Suprapubic skin (tissue), 4 donors: ENCODE measurements around the gene DCPS. TPM values are rescaled to one million over a fixed set of nuclear protein-coding genes. Genes with fewer than 3 reads are reported as not detected.

ENCODE experiments used
- DNase-seq, 2 donors: peaks; one replicate each; pipeline ENCODE4 v3.0.0-alpha.2; 2019; ENCODE audit warnings: low spot score in 2 of 2
- H3K27ac ChIP-seq: fragments of 200-600 bp; sonication (generic); one replicate; pipeline ENCODE4 v1.5.1; 2019
- H3K27me3 ChIP-seq: fragments of 200-600 bp; sonication (generic); one replicate; pipeline ENCODE4 v1.5.1; 2019
- H3K36me3 ChIP-seq: fragments of 200-600 bp; sonication (generic); one replicate; pipeline ENCODE4 v1.5.1; 2019
- H3K4me1 ChIP-seq: fragments of 200-600 bp; sonication (generic); one replicate; pipeline ENCODE4 v1.5.1; 2019
- H3K4me3 ChIP-seq: fragments of 200-600 bp; sonication (generic); one replicate; pipeline ENCODE4 v1.5.1; 2019; ENCODE audit warnings: mild to moderate bottlenecking
- H3K9me3 ChIP-seq: fragments of 200-600 bp; sonication (generic); one replicate; pipeline ENCODE4 v1.5.1; 2019
- CTCF ChIP-seq, 2 donors: fragments of 200-600 bp in 1 of 2; fragments of 450-650 bp in 1 of 2; sonication (generic) in 1 of 2; IDR thresholded peaks; one replicate each; pipeline ENCODE4 v1.5.1; 2016 to 2019; ENCODE audit warnings: antibody characterized with exemption in 2 of 2, mild to moderate bottlenecking in 1 of 2, moderate library complexity in 1 of 2
- EP300 ChIP-seq: sonication (generic); formaldehyde crosslinking; IDR thresholded peaks from one replicate; pipeline ENCODE4 v1.6.1; 2017; ENCODE audit warnings: antibody characterized with exemption
- POLR2A ChIP-seq, 2 donors: fragments of 450-650 bp; IDR thresholded peaks; one replicate each; pipeline ENCODE4 v1.6.1; 2017; ENCODE audit warnings: antibody characterized with exemption in 2 of 2, mild to moderate bottlenecking in 2 of 2, moderate library complexity in 2 of 2
- POLR2AphosphoS5 ChIP-seq, 3 donors: sonication (generic); formaldehyde crosslinking; IDR thresholded peaks; one replicate each; pipeline ENCODE4 v1.6.1; 2017; ENCODE audit warnings: antibody characterized with exemption in 3 of 3
- WGBS: methylation state at CpG from one replicate; pipeline ENCODE4 v1.1.5; 2018; 5-methylcytosine and 5-hydroxymethylcytosine counted together
- total RNA-seq, 4 donors: library from RNA; depleted of rRNA; stranded (reverse); fragments of >200 nt; gene quantifications; one replicate each; pipeline ENCODE4 v1.1.0, GENCODE V29; 2016

Gene DCPS
- total RNA-seq, 4 donors from 2014 or later: 15.4 to 19.1 (median 17.8) TPM

- no peak for DNase-seq
- peak overlapping the region; percentile 25 for H3K27ac ChIP-seq
- no peak overlapping the region for H3K4me3 ChIP-seq
- no peak for TF ChIP-seq POLR2A (IDR thresholded peaks at IDR 0.05)
- TF ChIP-seq EP300: no peak
- TF ChIP-seq POLR2AphosphoS5 (IDR thresholded peaks at IDR 0.05): no peak
- TF ChIP-seq CTCF (IDR thresholded peaks at IDR 0.05): no peak
- peaks cover 26% of the 10 kb centered on the region for H3K36me3 ChIP-seq
- peaks cover 33% of the 10 kb centered on the region for H3K4me1 ChIP-seq
- no peaks in the 10 kb centered on the region for H3K27me3 ChIP-seq
- 81% methylated on average over 10 of the region's 17 CpGs for WGBS
- no peaks in the 10 kb centered on the region for H3K9me3 ChIP-seq
Observed at GRCh38 chr11:126347751-126348668, 44.1 kb downstream of the DCPS start.

GRCh38 chr11:126348806-126349582 is 45.1 kb downstream of the DCPS start:
- Histone ChIP-seq H3K4me3 (no peak overlapping the region), H3K27ac (peak overlapping the region; percentile 3), H3K4me1 (peaks cover 39% of the 10 kb centered on the region), H3K27me3 (no peaks in the 10 kb centered on the region), H3K36me3 (peaks cover 16% of the 10 kb centered on the region), H3K9me3 (no peaks in the 10 kb centered on the region)
- DNase-seq: no peak
- no peak for TF ChIP-seq EP300
- no peak for TF ChIP-seq CTCF (IDR thresholded peaks at IDR 0.05)
- WGBS: 40% methylated on average over 8 of the region's 8 CpGs

- WGBS: 70% methylated on average over 5 of the region's 5 CpGs
- H3K27ac ChIP-seq: no peak overlapping the region
- TF ChIP-seq POLR2AphosphoS5 (IDR thresholded peaks at IDR 0.05) (no peak), EP300 (no peak), POLR2A (IDR thresholded peaks at IDR 0.05) (no peak), CTCF (IDR thresholded peaks at IDR 0.05) (no peak)
- H3K4me1 ChIP-seq: peaks cover 54% of the 10 kb centered on the region
- no peak for DNase-seq
- no peak overlapping the region for H3K4me3 ChIP-seq
- H3K9me3 ChIP-seq: no peaks in the 10 kb centered on the region
- H3K36me3 ChIP-seq: peaks cover 2% of the 10 kb centered on the region
- H3K27me3 ChIP-seq: no peaks in the 10 kb centered on the region
Observed at GRCh38 chr11:126350836-126351235, 47.0 kb downstream of the DCPS start.

- peak in 1 of 2 donors; percentile 48 for DNase-seq
- no peak overlapping the region for H3K27ac ChIP-seq
- no peak for TF ChIP-seq POLR2AphosphoS5 (IDR thresholded peaks at IDR 0.05)
- TF ChIP-seq CTCF (IDR thresholded peaks at IDR 0.05): no peak
- TF ChIP-seq POLR2A (IDR thresholded peaks at IDR 0.05): no peak
- no peak for TF ChIP-seq EP300
- no peak overlapping the region for H3K4me3 ChIP-seq
- no peaks in the 10 kb centered on the region for H3K9me3 ChIP-seq
- peaks cover 57% of the 10 kb centered on the region for H3K4me1 ChIP-seq
- H3K36me3 ChIP-seq: peaks cover 2% of the 10 kb centered on the region
- no peaks in the 10 kb centered on the region for H3K27me3 ChIP-seq
- 79% methylated on average over 3 of the region's 3 CpGs for WGBS
Observed at GRCh38 chr11:126352163-126352562, 48.3 kb downstream of the DCPS start.
